NT2/D1 (cell line): ENCODE measurements around the gene AASDH.
"Not testable (repeated sequence)": the region's sequence is repeated elsewhere in the genome, so short reads cannot be mapped to it uniquely, and the experiment has no call there.

Experiments used
- DNase-seq: peaks from one replicate; pipeline ENCODE4 v3.0.0-alpha.2; 2011; ENCODE audit warnings: low read depth, low spot score
- H3K27me3 ChIP-seq: 2 replicates; pipeline ENCODE4 v1.6.0; 2011; ENCODE audit warnings: mild to moderate bottlenecking; ENCODE audit not compliant: insufficient read length, insufficient read depth
- H3K36me3 ChIP-seq: 2 replicates; pipeline ENCODE4 v1.6.1; 2011; ENCODE audit warnings: mild to moderate bottlenecking, low read length, mixed read lengths; ENCODE audit not compliant: insufficient read depth, insufficient read length
- H3K4me1 ChIP-seq: 2 replicates; pipeline ENCODE4 v1.5.1; 2011; ENCODE audit not compliant: insufficient read depth, insufficient read length
- H3K4me3 ChIP-seq: 2 replicates; pipeline ENCODE4 v1.5.1; 2011; ENCODE audit warnings: low read depth; ENCODE audit not compliant: insufficient read length
- H3K9ac ChIP-seq: 2 replicates; pipeline ENCODE4 v1.6.0; 2011; ENCODE audit warnings: low read depth; ENCODE audit not compliant: insufficient read length
- H3K9me3 ChIP-seq: 2 replicates; pipeline ENCODE4 v1.5.1; 2011; ENCODE audit warnings: mild to moderate bottlenecking, low read length; ENCODE audit not compliant: insufficient read depth
- SUZ12 ChIP-seq: IDR thresholded peaks from 2 replicates; pipeline ENCODE4 v1.6.1; 2011; ENCODE audit not compliant: insufficient read length, insufficient read depth; ENCODE audit errors: extremely low read depth
- YY1 ChIP-seq: IDR thresholded peaks from 2 replicates; pipeline ENCODE4 v1.6.1; 2011; ENCODE audit not compliant: insufficient read length, insufficient read depth
- ZNF274 ChIP-seq: IDR thresholded peaks from 2 replicates; pipeline ENCODE4 v1.6.1; 2011; ENCODE audit warnings: mild to moderate bottlenecking, low read depth, low read length

The AASDH gene

GRCh38 chr4:56388306-56388705, 1.0 kb upstream of the AASDH start:
- no peak for TF ChIP-seq ZNF274
- TF ChIP-seq YY1: no peak
- TF ChIP-seq SUZ12: no peak
- Histone ChIP-seq H3K4me3 (peak overlapping the region; percentile 82), H3K9ac (peak overlapping the region; percentile 92), H3K9me3 (no peaks in the 10 kb centered on the region), H3K27me3 (no peaks in the 10 kb centered on the region), H3K36me3 (peaks cover 15% of the 10 kb centered on the region), H3K4me1 (no peaks in the 10 kb centered on the region)
- no peak for DNase-seq

GRCh38 chr4:56386091-56386490, 1.2 kb downstream of the AASDH start:
- TF ChIP-seq ZNF274 (no peak), YY1 (no peak), SUZ12 (no peak)
- Histone ChIP-seq H3K9me3 (no peaks in the 10 kb centered on the region), H3K4me1 (no peaks in the 10 kb centered on the region), H3K27me3 (no peaks in the 10 kb centered on the region), H3K36me3 (no peaks in the 10 kb centered on the region), H3K9ac (peak overlapping the region; percentile 56), H3K4me3 (peak overlapping the region; percentile 36)
- no peak for DNase-seq

- H3K9me3 ChIP-seq: no peaks in the 10 kb centered on the region
- H3K4me1 ChIP-seq: no peaks in the 10 kb centered on the region
- no peak overlapping the region for H3K9ac ChIP-seq
- peaks cover 6% of the 10 kb centered on the region for H3K36me3 ChIP-seq
- DNase-seq: no peak
- no peak overlapping the region for H3K4me3 ChIP-seq
- no peak for TF ChIP-seq SUZ12
- TF ChIP-seq YY1: no peak
- TF ChIP-seq ZNF274: no peak
- no peaks in the 10 kb centered on the region for H3K27me3 ChIP-seq
These were observed 11.8 kb downstream of the AASDH start for GRCh38 chr4:56375458-56375857.

- Histone ChIP-seq H3K4me1 (no peaks in the 10 kb centered on the region), H3K36me3 (peaks cover 4% of the 10 kb centered on the region), H3K9ac (no peak overlapping the region), H3K9me3 (no peaks in the 10 kb centered on the region), H3K4me3 (no peak overlapping the region), H3K27me3 (no peaks in the 10 kb centered on the region)
- TF ChIP-seq YY1 (no peak), SUZ12 (no peak), ZNF274 (no peak)
- DNase-seq: no peak
These were observed 12.3 kb downstream of the AASDH start for GRCh38 chr4:56374956-56375355.

GRCh38 chr4:56372774-56373173, 14.5 kb downstream of the AASDH start:
- no peak for DNase-seq
- TF ChIP-seq ZNF274 (no peak), SUZ12 (no peak), YY1 (no peak)
- no peak overlapping the region for H3K9ac ChIP-seq
- H3K9me3 ChIP-seq: no peaks in the 10 kb centered on the region
- H3K27me3 ChIP-seq: no peaks in the 10 kb centered on the region
- H3K4me3 ChIP-seq: no peak overlapping the region
- no peaks in the 10 kb centered on the region for H3K4me1 ChIP-seq
- H3K36me3 ChIP-seq: peaks cover 4% of the 10 kb centered on the region

- Histone ChIP-seq H3K36me3 (no peaks in the 10 kb centered on the region), H3K27me3 (no peaks in the 10 kb centered on the region), H3K4me3 (no peak overlapping the region), H3K9ac (no peak overlapping the region), H3K4me1 (no peaks in the 10 kb centered on the region), H3K9me3 (no peaks in the 10 kb centered on the region)
- no peak for DNase-seq
- no peak for TF ChIP-seq SUZ12
- TF ChIP-seq ZNF274: no peak
- TF ChIP-seq YY1: no peak
These were observed 15.7 kb downstream of the AASDH start for GRCh38 chr4:56371426-56372220.

- H3K27me3 ChIP-seq: no peaks in the 10 kb centered on the region
- H3K36me3 ChIP-seq: no peaks in the 10 kb centered on the region
- DNase-seq: no peak
- TF ChIP-seq YY1: no peak
- no peak for TF ChIP-seq SUZ12
- no peak for TF ChIP-seq ZNF274
- no peak overlapping the region for H3K4me3 ChIP-seq
- no peak overlapping the region for H3K9ac ChIP-seq
- no peaks in the 10 kb centered on the region for H3K4me1 ChIP-seq
- no peaks in the 10 kb centered on the region for H3K9me3 ChIP-seq
These were observed 16.9 kb downstream of the AASDH start for GRCh38 chr4:56370377-56370776.

- H3K4me3 ChIP-seq, DNase-seq, H3K36me3 ChIP-seq, H3K4me1 ChIP-seq, H3K9ac ChIP-seq, H3K27me3 ChIP-seq: not testable (repeated sequence)
- peaks cover 16% of the 10 kb centered on the region for H3K9me3 ChIP-seq
These were observed 24.3 kb downstream of the AASDH start for GRCh38 chr4:56362981-56363380.
